Fibroblast of pulmonary artery (primary cell): Measurements from ENCODE around the gene NCAPG2.

Experiments used
- DNase-seq: peaks from one replicate; pipeline ENCODE4 v3.0.0-alpha.2; 2010; ENCODE audit warnings: low read depth
- H3K4me3 ChIP-seq: replicated peaks from 2 replicates; pipeline ENCODE4 v1.5.1; 2011; ENCODE audit warnings: low read depth, mild to moderate bottlenecking, control low read depth, low read length, moderate library complexity
- CTCF ChIP-seq: IDR thresholded peaks from 2 replicates; pipeline ENCODE4 v1.5.1; 2011; ENCODE audit warnings: mild to moderate bottlenecking, control low read depth, low read length, inconsistent platforms; ENCODE audit errors: missing control alignments

NCAPG2 gene

GRCh38 chr7:158724658-158725505, 20.3 kb upstream of the NCAPG2 start:
- no peak for TF ChIP-seq CTCF
- no peak overlapping the region for H3K4me3 ChIP-seq
- DNase-seq = no peak

- no peak for DNase-seq
- no peak for TF ChIP-seq CTCF
- no peak overlapping the region for H3K4me3 ChIP-seq
These were observed 19.2 kb upstream of the NCAPG2 start for GRCh38 chr7:158723714-158724385.

- no peak for TF ChIP-seq CTCF
- H3K4me3 ChIP-seq = no peak overlapping the region
- no peak for DNase-seq
These were observed 18.7 kb upstream of the NCAPG2 start for GRCh38 chr7:158723266-158723665.

- H3K4me3 ChIP-seq = no peak overlapping the region
- DNase-seq = no peak
- no peak for TF ChIP-seq CTCF
These were observed 18.1 kb upstream of the NCAPG2 start for GRCh38 chr7:158722574-158723237.

GRCh38 chr7:158720112-158720511, 15.5 kb upstream of the NCAPG2 start:
- no peak for DNase-seq
- TF ChIP-seq CTCF = no peak
- H3K4me3 ChIP-seq = no peak overlapping the region

- no peak for TF ChIP-seq CTCF
- no peak for DNase-seq
- no peak overlapping the region for H3K4me3 ChIP-seq
These were observed 12.2 kb upstream of the NCAPG2 start for GRCh38 chr7:158716802-158717201.
